ENCODE measurements around the gene TPP1. TPM values are rescaled to one million over a fixed set of nuclear protein-coding genes. Genes with fewer than 3 reads are reported as not detected.

The TPP1 gene
- polyA plus RNA-seq, 1 donor (not counting 4 experiments of a cell fraction or from before 2014, with no cell fraction given) = 55.3 TPM

DNA sequence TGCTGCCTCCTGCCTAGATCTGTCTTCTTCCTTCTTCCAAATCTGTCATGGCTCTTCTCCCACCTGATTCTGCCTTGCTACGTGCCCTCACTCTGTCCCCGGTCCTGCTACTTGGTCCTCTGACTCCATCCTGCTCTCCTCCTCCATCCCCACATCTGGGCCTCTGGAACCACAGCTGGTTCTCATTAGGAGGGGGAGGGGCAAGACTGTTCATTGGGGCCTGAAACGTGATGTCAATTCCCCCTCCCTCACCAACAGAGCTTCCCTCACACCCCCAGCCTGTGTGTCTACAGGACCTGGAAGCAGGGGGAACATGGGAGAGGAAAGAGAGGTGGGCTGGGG lies 27.3 kb upstream of the TPP1 start:
- Histone ChIP-seq H4K20me1 (ENCODE audit: control insufficient read depth, extremely low read depth, insufficient read depth, low read length) (no peaks in the 10 kb centered on the region), H3K9me1 (ENCODE audit: control insufficient read depth, extremely low read depth, insufficient read depth, low read length) (no peaks in the 10 kb centered on the region), H3K9ac (ENCODE audit: control insufficient read depth, extremely low read depth, insufficient read depth, low read length) (no peak overlapping the region), H3K36me3 (ENCODE audit: control insufficient read depth in 2 of 2, extremely low read depth in 1 of 2, insufficient read depth in 2 of 2, low read length in 2 of 2) (no peaks in the 10 kb centered on the region), H3K4me1 (ENCODE audit: control insufficient read depth, extremely low read depth, insufficient read depth, low read length) (no peaks in the 10 kb centered on the region), H3K9me3 (ENCODE audit: control insufficient read depth, low read depth, low read length) (no peaks in the 10 kb centered on the region), H3K4me2 (ENCODE audit: control insufficient read depth, extremely low read depth, insufficient read depth, low read depth, low read length) (no peak overlapping the region), H3K27ac (ENCODE audit: control insufficient read depth, insufficient read depth, low read length) (no peak overlapping the region), H3K79me2 (ENCODE audit: control insufficient read depth, insufficient read depth, low read length) (no peaks in the 10 kb centered on the region), H2AFZ (ENCODE audit: control insufficient read depth, low read length) (no peak overlapping the region), H3K27me3 (ENCODE audit: control insufficient read depth, extremely low read depth, insufficient read depth, low read length) (peaks cover 12% of the 10 kb centered on the region), H3K4me3 (ENCODE audit: control insufficient read depth in 2 of 3, extremely low read depth in 1 of 3, insufficient read depth in 2 of 3, low read depth in 1 of 3, low read length in 3 of 3) (no peak overlapping the region)
- FAIRE-seq (no peak), DNase-seq (ENCODE audit: low read depth, low spot score) (no peak)
- dilution Hi-C loops (cut with MboI; ENCODE audit: extremely low pct_ligation_motif_present, low sequenced_read_pairs) = no loop called here
- TF ChIP-seq EZH2 (IDR thresholded peaks at IDR 0.05; ENCODE audit: low read length) = no peak
- TF ChIP-seq, protein P1, sequence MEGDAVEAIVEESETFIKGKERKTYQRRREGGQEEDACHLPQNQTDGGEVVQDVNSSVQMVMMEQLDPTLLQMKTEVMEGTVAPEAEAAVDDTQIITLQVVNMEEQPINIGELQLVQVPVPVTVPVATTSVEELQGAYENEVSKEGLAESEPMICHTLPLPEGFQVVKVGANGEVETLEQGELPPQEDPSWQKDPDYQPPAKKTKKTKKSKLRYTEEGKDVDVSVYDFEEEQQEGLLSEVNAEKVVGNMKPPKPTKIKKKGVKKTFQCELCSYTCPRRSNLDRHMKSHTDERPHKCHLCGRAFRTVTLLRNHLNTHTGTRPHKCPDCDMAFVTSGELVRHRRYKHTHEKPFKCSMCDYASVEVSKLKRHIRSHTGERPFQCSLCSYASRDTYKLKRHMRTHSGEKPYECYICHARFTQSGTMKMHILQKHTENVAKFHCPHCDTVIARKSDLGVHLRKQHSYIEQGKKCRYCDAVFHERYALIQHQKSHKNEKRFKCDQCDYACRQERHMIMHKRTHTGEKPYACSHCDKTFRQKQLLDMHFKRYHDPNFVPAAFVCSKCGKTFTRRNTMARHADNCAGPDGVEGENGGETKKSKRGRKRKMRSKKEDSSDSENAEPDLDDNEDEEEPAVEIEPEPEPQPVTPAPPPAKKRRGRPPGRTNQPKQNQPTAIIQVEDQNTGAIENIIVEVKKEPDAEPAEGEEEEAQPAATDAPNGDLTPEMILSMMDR (optimal IDR thresholded peaks at IDR 0.05 in 1 of 3, IDR thresholded peaks at IDR 0.05 in 1 of 3, conservative IDR thresholded peaks at IDR 0.05 in 1 of 3; ENCODE audit: extremely low read depth in 1 of 3, insufficient read depth in 2 of 3, low read length in 3 of 3) = no peak

DNA sequence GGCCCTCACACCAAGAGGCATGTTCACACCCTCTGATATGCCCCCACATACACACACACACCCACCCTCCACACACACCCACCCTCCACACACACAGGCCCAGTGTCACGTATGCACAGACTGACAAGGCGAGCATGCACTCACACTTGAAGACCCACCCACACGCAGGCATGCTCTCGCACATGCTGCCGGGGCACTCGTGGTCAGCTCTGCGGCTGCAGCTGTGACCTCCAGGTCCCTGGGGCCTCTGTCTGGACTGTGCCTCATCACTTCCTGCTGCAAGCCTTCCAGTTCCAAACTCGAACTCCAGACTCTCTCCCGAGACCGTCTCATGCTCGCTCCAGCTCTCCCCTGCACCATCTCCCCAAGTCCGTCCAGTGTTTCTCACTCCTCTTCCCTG lies 26.8 kb upstream of the TPP1 start:
- no peak overlapping the region for H3K9ac ChIP-seq (ENCODE audit: control insufficient read depth, extremely low read depth, insufficient read depth, low read length)
- H3K9me3 ChIP-seq (ENCODE audit: control insufficient read depth, low read depth, low read length) = no peaks in the 10 kb centered on the region
- dilution Hi-C loops (cut with MboI; ENCODE audit: extremely low pct_ligation_motif_present, low sequenced_read_pairs) = no loop called here
- no peak overlapping the region for H2AFZ ChIP-seq (ENCODE audit: control insufficient read depth, low read length)
- H3K4me3 ChIP-seq (ENCODE audit: control insufficient read depth in 2 of 3, extremely low read depth in 1 of 3, insufficient read depth in 2 of 3, low read depth in 1 of 3, low read length in 3 of 3) = no peak overlapping the region
- H3K9me1 ChIP-seq (ENCODE audit: control insufficient read depth, extremely low read depth, insufficient read depth, low read length) = no peaks in the 10 kb centered on the region
- no peaks in the 10 kb centered on the region for H3K4me1 ChIP-seq (ENCODE audit: control insufficient read depth, extremely low read depth, insufficient read depth, low read length)
- H3K27me3 ChIP-seq (ENCODE audit: control insufficient read depth, extremely low read depth, insufficient read depth, low read length) = peaks cover 12% of the 10 kb centered on the region
- FAIRE-seq (no peak), DNase-seq (ENCODE audit: low read depth, low spot score) (no peak)
- no peaks in the 10 kb centered on the region for H3K79me2 ChIP-seq (ENCODE audit: control insufficient read depth, insufficient read depth, low read length)
- H3K36me3 ChIP-seq (ENCODE audit: control insufficient read depth in 2 of 2, extremely low read depth in 1 of 2, insufficient read depth in 2 of 2, low read length in 2 of 2) = no peaks in the 10 kb centered on the region
- H4K20me1 ChIP-seq (ENCODE audit: control insufficient read depth, extremely low read depth, insufficient read depth, low read length) = no peaks in the 10 kb centered on the region
- TF ChIP-seq, protein P1 (optimal IDR thresholded peaks at IDR 0.05 in 1 of 3, IDR thresholded peaks at IDR 0.05 in 1 of 3, conservative IDR thresholded peaks at IDR 0.05 in 1 of 3; ENCODE audit: extremely low read depth in 1 of 3, insufficient read depth in 2 of 3, low read length in 3 of 3) = no peak
- TF ChIP-seq EZH2 (IDR thresholded peaks at IDR 0.05; ENCODE audit: low read length) = no peak
- no peak overlapping the region for H3K27ac ChIP-seq (ENCODE audit: control insufficient read depth, insufficient read depth, low read length)
- no peak overlapping the region for H3K4me2 ChIP-seq (ENCODE audit: control insufficient read depth, extremely low read depth, insufficient read depth, low read depth, low read length)

Data from keratinocyte (primary cell).